ENCODE results near the gene GGNBP2.

DNA sequence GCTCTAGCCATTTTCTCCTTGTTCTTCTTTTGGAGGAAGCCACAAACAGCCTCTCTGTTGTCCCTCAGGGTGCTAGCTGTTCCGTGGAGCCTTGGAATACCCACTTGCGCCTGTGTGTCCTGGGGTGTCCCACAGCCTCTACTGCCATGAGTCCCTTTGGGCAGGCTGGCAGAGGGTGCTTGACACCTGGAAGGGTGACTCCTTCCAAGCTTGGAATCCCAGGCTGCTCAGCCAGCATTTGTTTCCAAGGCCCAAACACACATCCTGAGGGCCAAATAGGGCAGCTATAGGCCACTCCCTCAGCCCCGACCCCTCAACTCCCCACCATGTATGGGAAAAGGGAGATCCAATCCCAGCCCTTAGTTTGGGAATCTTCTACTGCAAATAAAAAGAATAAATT lies 43.4 kb upstream of the GGNBP2 start:
- TF ChIP-seq CTCF (IDR thresholded peaks at IDR 0.05; ENCODE audit: low read depth, low read length): no peak
- no peak for TF ChIP-seq EZH2phosphoT487 (IDR thresholded peaks at IDR 0.05; ENCODE audit: low read depth)

Data from OCI-LY3 (cell line).